ENCODE data around the gene BLOC1S2. TPM values are rescaled to one million over a fixed set of nuclear protein-coding genes. Genes with fewer than 3 reads are reported as not detected.
"Not testable (repeated sequence)": the region's sequence is repeated elsewhere in the genome, so short reads cannot be mapped to it uniquely, and the experiment has no call there.

Gene BLOC1S2
- polyA plus RNA-seq (ENCODE audit: insufficient read length in 4 of 4): 10 to 100 TPM; 38.3 to 45.7 (median 42.6) TPM

DNA sequence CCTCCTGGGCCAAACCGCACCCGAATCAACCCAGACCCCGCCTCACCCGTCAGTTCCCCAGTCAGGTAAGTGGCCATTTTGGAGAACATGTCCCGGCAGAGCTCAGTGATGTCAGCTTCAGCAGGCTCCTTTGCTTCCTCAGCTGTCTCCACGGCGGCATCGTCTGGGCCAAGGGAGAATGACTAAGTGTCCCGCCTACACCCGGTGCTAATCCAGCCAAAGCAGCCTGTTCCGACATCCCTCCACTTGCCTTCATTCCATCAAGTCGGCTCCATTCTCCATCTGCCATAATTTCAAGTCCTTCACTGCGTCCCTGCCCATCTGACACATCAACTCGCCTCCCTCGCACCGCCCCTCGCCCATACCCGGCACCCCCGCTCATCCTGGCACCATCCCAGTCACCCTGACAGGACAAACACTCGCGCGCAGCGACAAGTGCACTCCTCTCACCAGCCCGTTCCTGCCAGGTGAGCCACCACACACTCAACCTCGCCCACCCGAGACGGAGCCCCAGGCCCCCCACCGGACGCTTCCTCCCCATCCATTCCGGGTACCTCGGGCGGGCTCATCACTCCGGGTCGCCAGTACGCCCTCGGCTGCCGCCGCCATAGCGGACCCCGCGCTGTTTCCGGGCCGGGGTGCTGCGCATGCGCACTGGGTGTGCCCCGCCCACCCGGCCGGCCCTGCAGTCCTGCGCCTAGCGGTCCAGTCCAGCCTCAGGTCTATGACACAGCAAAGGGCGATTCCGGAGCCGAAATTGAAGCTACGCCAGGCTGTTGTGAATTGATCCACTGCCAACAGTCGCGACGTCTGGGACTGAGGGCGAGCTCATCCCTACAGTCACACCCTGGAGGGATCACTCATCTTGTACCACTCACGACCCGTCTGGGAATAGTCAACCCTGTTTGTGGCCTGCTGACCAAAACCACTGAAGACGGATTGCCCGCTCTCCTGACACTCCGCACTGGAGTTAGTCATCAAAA is at the start of gene BLOC1S2:
Gene BLOC1S2 (minus strand): TSS at position 630 of the 983 bp plus-strand sequence. CDS start 21 bp downstream, at position 609.
- peak; percentile 58 to 76 (median 70) for DNase-seq (ENCODE audit: low read depth in 4 of 4, low spot score in 3 of 4)

DNA sequence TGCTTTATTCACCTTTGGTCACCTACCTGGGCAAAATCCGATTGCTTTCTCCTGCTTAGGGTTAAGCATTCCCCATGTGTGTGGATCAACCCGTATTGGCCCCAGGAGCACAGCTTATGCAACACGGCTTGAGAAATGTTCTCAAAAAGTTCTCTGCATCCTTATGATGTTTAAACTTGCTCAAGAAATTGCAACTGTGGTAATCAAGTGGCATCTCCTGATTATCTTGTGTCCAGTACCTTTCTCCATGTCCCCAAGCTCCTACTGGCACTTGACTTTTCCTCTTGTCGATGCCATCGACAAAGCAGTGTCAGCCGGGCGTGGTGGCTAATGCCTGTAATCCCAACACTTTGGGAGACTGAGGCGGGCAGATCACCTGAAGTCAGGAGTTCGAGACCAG is 48.3 kb upstream of the BLOC1S2 start:
- no peak for DNase-seq (ENCODE audit: low read depth in 4 of 4, low spot score in 3 of 4)

DNA sequence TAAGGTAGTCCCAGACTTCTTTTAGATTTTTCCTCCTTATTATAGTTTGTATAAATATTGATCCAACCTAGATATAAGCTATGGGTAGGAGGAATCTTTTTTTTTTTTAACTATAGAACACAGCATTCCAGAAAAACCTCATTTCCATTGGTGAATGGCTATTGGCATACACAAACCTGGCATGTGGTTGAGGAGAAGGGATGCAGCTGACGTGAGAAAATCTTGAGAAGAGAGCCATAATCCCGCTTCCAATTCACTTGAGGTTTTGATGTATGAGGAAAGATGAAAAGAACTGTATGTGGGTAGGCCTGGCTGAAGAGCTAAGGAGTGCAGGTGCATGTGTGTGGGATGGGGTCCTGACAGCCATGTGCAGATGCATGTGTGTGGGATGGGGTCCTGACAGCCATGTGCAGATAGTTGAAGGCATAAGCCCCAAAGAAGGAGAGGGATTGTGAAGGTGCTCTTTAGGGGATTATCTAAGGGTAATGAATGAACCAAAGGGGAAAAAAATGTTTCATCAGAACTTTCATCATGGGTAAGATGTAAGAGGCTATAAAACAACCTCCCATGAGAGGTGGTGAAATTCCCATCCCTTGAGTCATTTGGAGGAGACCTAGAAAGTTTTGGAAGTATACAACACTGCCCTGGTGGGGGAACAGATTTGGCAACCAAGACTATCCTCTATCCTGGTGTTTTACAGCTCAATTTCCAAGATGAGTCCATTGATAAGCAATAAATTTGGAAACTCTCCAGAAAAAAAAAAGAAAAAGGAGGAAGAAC is 47.4 kb upstream of the BLOC1S2 start:
- DNase-seq (ENCODE audit: low read depth in 4 of 4, low spot score in 3 of 4): no peak

DNA sequence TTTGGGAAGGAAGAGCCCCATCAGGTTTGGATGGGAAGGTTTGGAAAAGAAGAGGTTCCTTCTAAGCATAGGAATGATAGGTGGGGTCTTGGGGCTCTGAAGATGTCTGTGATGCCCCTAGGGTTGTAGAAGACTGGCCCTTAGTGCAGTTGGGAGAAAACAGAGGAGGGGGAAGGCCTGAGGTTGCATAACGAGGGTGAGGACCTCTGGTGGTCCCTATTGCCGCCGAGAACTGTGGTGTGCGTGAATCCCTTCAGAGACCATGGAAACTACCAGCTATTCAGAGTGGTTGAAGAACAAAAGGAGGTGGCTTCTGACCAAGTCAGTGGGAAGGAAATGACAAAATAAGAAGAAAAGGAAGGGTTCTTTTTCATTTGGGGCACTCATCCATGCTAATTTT is 46.6 kb upstream of the BLOC1S2 start:
- DNase-seq (ENCODE audit: low read depth in 4 of 4, low spot score in 3 of 4): no peak

DNA sequence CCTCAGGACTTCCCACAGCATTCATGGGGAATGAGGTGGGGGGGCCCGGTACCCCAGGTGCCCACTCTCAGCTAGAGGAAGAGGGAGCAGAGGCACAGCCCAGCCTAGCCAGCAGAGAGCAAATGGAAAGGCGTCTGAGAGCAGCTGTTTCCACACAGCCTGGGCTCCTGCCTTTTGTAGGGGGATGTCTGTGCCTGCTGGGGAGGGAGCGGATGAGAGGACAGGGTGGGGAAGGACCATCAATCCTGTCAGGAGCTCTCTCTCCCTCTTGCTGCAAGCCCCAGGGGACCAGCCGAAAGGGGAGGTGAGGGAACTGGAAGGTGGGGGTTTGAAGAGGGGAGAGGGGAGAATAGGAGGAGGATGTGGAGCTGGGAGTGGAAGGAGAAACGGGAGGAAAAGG is 43.6 kb upstream of the BLOC1S2 start, which contains the start of gene PKD2L1:
Gene PKD2L1 (minus strand): TSS at position 150 of the 400 bp plus-strand sequence. CDS start 125 bp downstream, at position 25.
- DNase-seq (ENCODE audit: low read depth in 4 of 4, low spot score in 3 of 4): no peak

DNA sequence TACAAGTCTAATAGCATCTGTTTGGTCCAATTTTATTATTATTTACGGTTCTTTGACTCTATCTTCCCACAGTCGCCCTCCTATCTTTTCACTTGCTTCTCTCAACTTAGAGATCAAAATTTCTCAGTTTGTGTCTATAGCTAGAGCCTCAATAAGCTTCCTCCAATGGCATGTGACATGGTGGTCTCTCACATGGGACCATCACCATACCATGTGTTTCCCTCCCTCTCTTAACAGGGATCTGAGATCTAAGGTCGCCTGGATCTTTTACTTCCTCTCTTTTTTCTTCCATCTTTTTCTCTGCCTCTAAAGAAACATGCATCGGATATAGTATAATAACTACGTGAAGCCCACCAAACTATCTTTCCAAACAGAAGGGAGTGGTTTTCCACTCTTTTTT is 41.7 kb upstream of the BLOC1S2 start:
- no peak for DNase-seq (ENCODE audit: low read depth in 4 of 4, low spot score in 3 of 4)

DNA sequence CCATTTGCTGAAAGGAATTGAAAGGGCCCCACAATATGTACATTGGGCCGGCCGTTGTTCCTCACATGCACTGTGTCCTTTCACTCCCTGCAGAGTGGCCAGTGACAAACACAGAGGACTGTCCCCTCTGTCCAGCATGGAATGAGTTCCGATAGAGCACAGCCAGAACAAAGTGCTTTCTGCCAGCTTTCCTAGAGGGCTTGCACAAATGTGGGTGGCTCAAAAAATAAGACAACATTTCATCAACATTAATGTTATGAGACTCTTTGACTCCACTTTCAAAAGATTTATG is 41.2 kb upstream of the BLOC1S2 start:
- DNase-seq (ENCODE audit: low read depth in 4 of 4, low spot score in 3 of 4): no peak

DNA sequence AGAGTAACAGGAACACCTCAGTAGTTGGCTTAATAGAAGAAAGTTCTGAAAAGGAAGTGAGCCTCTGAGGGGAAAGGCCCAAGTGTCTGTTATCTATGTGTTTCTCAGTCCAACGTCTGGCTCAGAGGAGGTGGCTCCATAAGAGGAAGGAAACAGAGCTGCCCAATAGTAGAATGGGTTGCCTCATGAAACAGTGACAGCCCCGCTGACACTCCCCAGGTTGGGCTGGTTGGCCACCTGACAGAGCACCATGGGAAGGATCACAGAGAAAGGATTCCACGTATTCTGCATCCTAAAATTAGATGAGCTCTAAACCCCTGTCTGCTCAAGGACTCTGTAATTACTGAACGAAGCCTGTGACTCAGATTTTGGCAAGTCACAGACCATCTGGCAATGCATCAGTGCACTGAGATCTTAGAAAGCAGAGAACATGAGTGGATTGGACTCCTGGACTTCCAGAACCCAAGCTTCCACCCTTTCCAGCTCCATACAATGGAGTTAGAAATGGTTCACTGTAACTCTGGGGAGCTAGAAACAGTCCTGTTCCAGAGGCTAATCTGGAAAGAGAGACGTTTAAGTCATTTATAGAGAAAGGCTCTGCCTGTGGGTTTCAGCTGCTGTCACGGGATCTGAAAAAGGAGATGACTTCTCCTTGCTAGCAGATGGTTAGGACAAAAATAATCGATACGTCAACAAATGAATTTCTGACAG is 40.7 kb upstream of the BLOC1S2 start:
- DNase-seq (ENCODE audit: low read depth in 4 of 4, low spot score in 3 of 4): no peak

DNA sequence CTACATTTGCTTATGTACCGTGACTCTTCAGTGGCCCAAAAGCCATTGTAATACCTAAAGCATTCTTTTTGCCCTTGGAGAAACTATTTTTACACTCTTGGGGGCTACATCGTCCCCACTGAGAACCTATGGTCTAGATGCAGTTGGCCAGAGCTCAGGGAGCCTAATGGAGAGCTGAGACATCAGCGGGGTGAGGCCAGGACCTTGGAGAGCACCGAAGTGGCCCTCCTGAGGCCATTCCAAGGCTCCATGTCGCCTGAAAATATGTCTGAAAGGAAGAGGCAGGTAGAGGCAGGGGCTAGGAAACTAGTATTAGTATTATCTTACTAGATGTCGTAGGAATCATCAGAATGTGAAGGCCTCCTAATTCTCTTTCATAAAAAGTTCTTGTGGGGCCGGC is 38.7 kb upstream of the BLOC1S2 start:
- no peak for DNase-seq (ENCODE audit: low read depth in 4 of 4, low spot score in 3 of 4)

DNA sequence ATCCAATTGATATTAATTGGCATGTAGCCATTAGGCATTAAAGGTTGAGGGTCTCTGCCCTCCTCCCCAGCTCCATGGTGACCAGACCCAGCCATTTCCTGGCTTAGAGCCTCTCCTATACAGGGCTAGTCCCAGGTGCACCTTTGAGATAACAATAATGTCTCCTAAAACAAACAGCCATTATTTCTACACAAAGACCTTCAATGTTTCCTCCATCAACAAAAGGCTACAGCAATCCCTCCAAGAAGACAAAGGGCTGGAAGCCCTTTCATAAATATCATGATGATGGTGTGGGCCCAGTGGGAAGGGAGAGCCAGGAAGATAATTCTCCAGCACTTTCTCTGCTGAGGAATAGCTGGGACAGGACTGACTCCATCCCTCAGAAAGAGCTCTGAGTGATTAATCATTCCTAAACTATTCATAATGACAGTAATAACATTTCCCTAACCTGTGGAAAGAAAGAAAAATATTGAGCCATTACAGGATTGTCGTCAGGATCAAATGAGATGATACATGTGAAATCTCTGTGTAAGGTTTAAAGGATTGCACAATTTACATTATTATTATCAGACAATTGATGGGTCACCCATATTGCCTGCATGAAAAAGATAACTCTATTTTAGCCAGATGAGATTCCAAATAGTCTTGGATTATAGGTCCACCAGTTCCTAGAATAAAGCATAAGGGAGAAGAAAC is 33.4 kb upstream of the BLOC1S2 start:
- DNase-seq (ENCODE audit: low read depth in 4 of 4, low spot score in 3 of 4): no peak

DNA sequence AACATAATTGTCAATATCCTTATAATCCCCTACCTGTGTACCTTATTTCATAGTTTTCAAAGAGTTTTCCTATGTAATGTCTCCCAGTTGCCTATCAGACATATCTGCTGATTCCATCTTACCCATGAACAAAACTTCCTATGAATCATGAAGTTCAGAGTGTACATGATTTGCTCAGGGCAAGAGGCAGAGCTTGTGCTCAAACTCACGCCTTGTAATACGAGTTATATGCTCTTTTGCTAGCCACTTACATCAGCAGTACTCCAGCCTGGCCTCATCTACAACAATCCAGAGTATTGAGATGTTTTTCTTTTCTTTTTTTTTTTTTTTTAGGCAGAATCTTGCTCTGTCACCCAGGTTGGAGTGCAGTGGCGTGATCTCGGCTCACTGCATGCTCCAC is 31.7 kb upstream of the BLOC1S2 start:
- no peak for DNase-seq (ENCODE audit: low read depth in 4 of 4, low spot score in 3 of 4)

DNA sequence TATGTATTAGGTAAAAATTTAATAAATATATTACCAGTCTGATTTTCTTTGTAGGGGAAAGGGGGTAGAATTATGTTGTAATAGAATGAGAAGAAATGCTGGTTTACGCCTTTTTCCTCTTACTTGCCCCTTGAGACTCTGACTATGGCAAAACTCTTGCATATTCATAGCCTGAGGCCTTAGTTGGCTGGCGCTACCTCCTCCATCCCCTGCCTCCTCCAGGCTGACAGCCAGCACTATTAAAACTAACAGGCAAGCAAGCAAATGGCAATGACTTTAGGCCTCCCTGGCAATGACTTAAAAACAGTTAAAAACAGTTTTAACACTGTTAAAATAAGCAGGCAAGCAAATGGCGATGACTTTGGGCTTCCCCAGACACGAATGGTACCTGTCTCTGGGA is 29.1 kb upstream of the BLOC1S2 start:
- no peak for DNase-seq (ENCODE audit: low read depth in 4 of 4, low spot score in 3 of 4)

DNA sequence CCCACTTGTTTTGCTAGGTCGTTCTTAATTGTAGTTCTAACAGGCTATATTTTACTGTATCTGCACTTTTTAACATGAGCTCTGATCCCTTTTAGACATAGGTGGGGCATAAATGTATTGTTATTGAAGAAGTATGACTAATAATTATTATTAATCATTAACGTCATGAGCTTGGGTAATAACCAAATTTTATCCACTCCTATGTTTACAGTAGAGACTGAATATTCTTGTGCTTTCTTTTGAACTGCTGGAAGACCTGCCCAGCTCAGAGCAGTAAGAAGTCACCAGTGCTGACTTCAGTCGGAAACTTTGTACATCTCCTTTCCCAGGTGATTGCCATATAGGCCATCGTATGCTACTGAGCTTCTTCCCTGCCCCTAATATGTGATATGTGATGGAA is 24.8 kb upstream of the BLOC1S2 start:
- no peak for DNase-seq (ENCODE audit: low read depth in 4 of 4, low spot score in 3 of 4)

DNA sequence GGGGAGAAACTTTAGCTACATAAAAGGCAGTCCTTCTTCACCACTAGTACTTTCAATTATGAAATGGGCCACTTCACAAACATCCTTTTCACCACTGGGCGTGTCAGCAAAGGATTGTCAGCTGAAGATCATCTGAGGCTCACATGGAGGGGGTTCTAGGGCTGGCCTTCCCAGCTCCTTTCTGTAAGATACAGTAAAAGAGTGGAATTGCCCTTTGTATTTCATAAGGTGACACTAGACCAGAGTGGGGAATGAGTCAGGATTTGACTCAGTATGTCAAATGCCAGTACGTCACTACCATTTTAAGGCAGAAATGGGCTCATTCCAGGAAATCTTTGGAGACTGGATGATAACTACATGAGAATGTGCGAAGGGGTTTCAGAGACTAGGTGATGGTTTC is 21.2 kb upstream of the BLOC1S2 start:
- DNase-seq (ENCODE audit: low read depth in 4 of 4, low spot score in 3 of 4): no peak

DNA sequence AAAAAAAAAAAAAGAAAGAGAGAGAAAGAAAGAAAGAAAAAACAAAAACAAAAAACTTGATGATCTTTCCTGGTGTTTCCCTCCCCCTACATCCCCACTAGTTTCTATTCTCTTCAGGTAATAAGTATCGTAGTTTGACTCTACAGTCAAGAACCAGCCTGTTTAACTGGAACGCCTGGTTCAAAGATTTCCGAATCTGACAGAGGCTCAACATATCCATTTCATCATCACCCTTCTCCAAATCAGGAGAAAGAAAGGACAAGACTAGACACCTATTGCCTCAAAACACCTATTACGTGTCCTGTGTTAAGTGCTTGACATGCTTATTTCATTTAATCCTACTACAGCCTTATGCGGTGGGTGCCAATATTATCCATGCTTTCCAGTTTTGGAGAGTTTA is 20.4 kb upstream of the BLOC1S2 start:
- no peak for DNase-seq (ENCODE audit: low read depth in 4 of 4, low spot score in 3 of 4)

DNA sequence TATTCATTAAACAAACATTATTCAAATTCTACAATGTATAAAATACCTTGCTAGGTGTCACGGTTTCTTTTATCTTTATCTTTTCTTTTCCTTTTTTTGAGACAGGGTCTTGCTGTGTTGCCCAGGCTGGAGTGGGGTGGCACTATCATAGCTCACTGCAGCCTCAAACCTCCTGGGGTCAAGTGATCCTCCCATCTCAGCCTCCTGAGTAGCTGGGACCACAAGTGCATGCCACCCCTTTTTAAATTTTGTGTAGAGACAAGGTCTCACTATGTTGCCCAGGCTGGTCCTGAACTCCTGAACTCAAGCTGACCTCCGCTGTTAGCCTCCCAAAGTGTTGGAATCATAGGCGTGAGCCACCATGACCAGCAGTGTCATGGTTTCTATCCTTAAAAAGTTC is 17.9 kb upstream of the BLOC1S2 start:
- DNase-seq (ENCODE audit: low read depth in 4 of 4, low spot score in 3 of 4): no peak

DNA sequence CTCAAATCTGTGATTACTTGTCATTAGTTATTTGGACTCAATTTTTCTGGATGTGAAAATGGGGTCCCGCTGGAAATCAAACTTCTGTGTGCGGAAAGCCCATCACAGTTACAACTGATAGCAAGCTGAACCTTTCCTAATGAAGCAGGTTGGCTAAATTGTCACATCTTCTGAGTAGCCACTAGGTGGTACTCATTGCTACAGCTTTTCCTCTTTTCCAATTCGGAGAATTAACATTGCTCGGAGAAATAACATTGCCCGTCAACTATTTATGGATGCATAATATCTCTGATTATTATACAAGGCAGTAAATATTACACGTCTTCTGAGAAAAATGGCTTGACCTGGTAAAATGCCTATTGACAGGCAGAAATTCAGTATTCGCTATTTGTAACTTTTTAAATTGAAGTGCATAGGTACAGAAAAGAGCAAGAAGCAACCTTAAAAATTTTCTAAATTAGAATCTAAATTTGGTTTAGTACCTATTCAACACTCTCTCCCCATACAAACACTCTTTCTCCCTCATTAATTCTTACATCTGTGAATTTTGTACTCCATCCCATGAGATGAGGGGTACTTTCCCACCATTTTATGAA is 17.3 kb upstream of the BLOC1S2 start:
- DNase-seq (ENCODE audit: low read depth in 4 of 4, low spot score in 3 of 4): no peak

DNA sequence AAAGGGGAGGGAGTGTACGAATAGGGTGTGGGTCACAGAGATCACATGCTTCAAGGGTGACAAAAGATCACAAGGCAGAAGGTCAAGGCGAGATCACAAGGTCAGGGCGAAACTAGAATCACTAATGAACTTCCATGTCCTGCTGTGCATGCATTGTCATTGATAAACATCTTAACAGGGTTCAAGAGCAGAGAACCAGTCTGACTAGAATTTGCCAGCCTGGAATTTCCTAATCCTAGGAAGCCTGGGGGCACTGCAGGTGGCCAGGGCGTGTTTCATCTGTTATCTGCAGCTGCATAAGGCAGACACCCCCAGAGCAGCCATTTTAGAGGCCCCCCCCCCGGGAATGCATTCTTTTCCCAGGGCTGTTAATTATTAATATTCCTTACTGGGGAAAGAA is 14.6 kb upstream of the BLOC1S2 start:
- not testable (repeated sequence) for DNase-seq (ENCODE audit: low read depth in 4 of 4, low spot score in 3 of 4)

DNA sequence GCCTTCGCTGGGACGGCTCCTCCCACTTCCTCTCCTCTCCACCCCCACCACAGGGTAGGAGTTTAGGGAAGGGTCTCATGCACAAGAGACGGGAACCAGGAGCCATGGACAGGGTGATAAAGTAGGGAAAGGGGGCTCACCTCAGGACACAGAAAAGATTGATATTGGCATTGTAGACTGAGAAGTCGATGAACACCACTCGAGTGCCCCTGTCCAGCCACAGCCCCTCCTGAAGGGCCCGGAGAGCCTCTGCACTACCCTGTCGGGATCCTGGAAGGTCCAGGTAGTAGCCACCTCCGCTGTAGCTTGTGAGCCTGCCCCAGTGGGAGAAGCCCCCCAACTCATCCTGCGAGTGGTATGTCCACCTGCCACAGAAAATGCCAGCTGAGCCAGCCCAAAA is 10.8 kb upstream of the BLOC1S2 start:
- DNase-seq (ENCODE audit: low read depth in 4 of 4, low spot score in 3 of 4): no peak

DNA sequence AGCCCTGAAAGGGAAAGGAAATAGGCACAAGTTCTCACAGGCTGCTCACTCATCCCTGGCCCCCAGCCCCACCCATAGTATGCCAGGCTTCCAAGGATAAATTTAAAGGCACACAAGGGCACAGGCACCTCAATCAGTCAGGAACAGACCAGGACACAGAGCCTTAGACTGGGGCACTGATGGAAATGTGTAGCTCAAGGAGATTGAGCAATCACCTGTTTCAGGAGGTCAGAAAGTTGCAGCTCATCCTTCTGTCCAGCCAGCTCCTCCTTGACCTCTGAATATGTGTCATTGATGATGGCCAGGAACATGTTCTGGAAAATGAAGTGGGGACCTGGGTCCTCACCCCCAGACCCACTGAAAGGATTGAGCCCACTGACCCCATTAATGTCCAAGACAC is 6.6 kb upstream of the BLOC1S2 start:
- DNase-seq (ENCODE audit: low read depth in 4 of 4, low spot score in 3 of 4): no peak
